ENCODE measurements around the gene CREB3.

DNA sequence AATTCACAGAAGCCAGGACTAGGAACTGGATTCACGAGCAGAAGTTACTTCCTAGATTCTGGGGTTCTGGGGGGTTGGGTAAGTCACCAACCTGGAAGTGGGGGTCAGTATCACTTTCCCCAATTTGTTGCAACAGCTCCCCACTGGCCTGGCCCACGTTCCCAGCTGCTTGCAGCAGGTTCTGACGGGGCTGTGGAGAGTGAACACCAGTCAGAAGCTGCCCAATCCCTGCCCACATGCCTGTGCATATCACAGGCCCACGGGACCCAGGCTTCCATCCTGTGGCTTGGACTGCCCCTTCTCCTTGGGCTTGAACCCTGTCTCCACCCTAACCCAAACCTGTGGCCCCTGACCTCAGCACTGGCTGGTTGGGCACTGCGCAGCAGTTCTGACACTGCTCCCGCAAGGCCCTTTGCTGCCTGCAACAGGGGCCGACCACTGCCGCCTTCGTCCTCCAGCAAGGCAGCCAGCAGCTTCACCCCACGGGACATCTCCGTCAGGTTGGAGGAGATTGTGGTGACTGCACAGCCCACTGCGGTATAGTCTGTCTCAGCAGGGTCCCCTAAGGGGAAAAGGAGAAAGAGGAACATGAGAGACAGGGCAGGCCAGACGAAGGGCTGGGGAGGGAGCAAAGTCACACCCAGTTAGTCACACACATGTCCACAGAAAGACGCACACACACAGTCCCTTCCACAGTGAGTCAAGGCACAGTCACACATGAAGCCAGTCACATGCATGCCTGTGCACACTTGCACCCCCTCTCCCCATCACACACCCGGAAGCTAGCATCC, 13.6 kb upstream of the CREB3 start:
- TF ChIP-seq, protein P1, sequence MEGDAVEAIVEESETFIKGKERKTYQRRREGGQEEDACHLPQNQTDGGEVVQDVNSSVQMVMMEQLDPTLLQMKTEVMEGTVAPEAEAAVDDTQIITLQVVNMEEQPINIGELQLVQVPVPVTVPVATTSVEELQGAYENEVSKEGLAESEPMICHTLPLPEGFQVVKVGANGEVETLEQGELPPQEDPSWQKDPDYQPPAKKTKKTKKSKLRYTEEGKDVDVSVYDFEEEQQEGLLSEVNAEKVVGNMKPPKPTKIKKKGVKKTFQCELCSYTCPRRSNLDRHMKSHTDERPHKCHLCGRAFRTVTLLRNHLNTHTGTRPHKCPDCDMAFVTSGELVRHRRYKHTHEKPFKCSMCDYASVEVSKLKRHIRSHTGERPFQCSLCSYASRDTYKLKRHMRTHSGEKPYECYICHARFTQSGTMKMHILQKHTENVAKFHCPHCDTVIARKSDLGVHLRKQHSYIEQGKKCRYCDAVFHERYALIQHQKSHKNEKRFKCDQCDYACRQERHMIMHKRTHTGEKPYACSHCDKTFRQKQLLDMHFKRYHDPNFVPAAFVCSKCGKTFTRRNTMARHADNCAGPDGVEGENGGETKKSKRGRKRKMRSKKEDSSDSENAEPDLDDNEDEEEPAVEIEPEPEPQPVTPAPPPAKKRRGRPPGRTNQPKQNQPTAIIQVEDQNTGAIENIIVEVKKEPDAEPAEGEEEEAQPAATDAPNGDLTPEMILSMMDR (IDR thresholded peaks at IDR 0.05 in 4 of 5, conservative IDR thresholded peaks at IDR 0.05 in 1 of 5): no peak
- TF ChIP-seq POLR2A (IDR thresholded peaks at IDR 0.05): no peak
